Measurements from ENCODE around the gene HAUS7.
A peak's percentile ranks its signal among the peaks of the same experiment; 100 is the strongest.

The HAUS7 gene

GRCh38 chrX:153470411-153471363 lies at the start of gene HAUS7:
Gene HAUS7, minus strand, starts transcription at chrX:153470576. Its CDS starts 19 bp downstream, at chrX:153470557.
- peak; percentile 84 to 87 for DNase-seq

DNA sequence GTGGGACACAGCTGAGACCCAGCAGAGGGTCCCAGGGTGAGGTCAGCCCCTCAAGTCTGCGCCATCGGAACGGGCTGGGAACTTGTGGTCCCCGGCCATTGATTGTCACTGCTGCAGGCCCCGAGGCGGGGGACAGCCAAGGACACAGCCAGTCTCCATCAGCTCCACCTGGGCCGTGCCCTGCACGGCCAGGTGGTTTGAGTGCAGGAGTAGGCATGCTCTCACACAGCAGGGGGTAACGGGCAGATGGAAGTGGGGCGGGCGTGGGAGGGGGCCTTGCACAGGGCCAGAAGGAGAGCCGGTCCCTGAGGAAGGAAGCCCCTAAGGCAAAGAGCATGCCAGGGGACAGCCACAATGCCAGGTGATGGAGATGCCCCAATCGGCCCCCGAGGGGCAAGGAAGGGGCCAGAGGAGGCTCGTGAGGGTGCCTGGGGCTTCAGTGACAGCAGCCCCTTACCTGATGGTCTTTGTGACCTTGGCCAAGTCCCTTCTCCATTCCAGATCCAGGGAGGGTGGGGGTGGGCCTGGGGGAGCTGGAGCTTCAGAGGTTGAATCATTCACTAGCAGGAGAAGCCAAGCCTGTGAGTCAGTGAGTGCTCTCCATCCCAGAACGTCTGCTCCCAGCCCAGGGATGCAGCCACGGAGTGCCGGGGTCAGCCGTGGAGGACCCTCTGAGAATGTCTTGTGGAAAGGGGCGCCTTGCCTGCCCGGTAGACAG lies 49.4 kb upstream of the HAUS7 start:
- DNase-seq: no peak

- no peak for DNase-seq
These were observed 47.8 kb upstream of the HAUS7 start for GRCh38 chrX:153517946-153518834.

- DNase-seq: no peak
These were observed 47.0 kb upstream of the HAUS7 start, which contains the start of gene ATP2B3 for GRCh38 chrX:153517423-153517822. Gene ATP2B3, plus strand, starts transcription at chrX:153517642. Its CDS starts 18,606 bp downstream, at chrX:153536248.

DNA sequence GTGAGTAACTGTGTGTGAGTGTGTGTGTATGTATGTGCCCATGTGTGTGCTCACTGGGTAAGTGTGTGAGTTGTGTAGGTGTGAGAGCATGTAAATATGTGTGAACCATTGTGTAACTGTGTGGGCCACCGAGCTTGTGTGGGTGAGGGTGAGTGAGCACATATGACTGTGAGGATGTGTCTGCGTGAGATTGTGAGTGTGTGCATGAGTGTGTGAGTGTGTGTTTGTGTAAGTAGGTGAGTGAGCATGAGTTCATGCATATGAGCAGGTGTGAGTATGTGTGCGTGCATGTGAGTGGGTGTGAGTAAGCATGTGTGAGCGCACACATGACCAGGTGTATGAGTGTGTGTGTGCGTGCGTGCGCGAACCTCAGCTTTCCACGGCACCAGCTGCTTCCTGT lies 45.7 kb upstream of the HAUS7 start:
- no peak for DNase-seq

GRCh38 chrX:153515435-153515834 lies 45.1 kb upstream of the HAUS7 start:
- no peak for DNase-seq

DNA sequence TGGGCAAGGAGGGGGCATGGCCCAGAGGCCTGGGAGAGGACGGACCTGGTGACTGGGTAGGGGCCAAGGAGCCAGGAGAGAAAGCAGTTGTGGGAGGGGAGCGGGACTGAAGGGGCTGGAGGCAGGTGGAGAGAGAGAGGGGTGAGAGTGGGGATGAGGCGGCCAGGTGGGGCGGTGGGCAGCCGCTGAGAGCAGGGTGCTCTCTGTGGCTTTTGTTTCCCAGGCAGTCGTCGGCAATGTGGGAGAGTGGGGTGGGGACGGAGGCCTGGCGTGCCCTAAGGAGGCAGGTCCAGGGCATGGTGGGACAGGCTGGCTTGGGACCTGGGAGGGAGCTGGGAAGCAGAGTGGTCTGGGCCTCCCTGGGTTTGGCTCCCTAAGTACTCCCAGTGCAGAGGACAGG lies 43.9 kb upstream of the HAUS7 start:
- no peak for DNase-seq

- no peak for DNase-seq
These were observed 42.9 kb upstream of the HAUS7 start for GRCh38 chrX:153513265-153513664.

GRCh38 chrX:153512501-153512893 lies 42.1 kb upstream of the HAUS7 start:
- DNase-seq: no peak

DNA sequence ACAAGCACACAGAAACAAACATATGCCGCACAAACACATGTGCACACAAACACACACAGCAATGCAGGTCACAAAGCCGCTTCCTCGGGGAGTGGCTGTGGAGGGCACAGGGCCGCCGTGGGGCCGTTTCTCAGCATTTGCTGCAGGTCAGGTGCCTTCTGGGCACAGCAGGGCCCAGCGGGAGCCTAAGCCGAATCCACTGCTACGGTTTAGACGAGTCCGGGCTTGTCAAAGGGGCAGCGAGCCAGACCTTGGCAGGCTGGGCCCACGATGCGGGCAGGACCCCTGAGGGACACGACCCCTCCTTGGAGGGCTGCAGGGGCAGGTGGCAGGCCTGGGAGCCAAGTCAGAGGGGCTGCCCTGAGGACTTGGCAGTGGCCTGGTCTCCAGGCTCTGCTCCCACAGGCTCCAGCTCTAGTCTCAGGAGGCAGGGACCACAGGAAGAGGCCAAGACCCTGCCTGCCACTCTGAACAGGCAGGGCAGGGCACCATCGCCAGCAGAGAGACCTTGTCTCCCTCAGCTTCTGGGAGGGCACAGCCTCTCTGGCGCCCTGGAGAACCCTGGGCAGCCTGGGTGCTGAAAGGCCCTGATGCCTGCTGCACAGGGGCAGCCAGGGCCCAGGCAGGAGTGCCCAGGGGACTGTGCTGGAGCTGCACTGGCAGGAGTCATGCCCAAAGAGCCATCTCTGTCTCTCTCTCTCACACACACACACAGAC lies 41.6 kb upstream of the HAUS7 start:
- DNase-seq: no peak

DNA sequence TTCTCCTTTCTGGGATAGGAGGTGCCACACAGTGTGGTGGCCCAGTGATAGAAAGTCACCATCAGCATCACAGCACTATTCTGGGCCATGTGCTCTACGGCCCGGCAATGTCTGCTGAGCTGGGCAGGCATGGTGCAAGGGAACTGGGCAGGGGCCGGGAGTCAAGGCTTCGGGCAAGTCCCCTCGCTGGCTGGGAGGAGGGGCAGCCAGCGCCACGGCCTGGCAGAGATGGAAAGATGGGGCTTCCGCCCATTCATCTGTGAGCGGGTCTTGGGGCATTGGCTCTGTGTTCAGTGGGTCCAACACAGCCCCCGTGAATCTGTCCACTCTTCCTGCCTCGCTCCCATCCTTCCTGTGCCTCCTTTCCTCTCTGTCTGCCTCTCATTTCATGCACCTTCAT lies 40.0 kb upstream of the HAUS7 start:
- DNase-seq: no peak

GRCh38 chrX:153509592-153509991 lies 39.2 kb upstream of the HAUS7 start:
- DNase-seq: no peak

DNA sequence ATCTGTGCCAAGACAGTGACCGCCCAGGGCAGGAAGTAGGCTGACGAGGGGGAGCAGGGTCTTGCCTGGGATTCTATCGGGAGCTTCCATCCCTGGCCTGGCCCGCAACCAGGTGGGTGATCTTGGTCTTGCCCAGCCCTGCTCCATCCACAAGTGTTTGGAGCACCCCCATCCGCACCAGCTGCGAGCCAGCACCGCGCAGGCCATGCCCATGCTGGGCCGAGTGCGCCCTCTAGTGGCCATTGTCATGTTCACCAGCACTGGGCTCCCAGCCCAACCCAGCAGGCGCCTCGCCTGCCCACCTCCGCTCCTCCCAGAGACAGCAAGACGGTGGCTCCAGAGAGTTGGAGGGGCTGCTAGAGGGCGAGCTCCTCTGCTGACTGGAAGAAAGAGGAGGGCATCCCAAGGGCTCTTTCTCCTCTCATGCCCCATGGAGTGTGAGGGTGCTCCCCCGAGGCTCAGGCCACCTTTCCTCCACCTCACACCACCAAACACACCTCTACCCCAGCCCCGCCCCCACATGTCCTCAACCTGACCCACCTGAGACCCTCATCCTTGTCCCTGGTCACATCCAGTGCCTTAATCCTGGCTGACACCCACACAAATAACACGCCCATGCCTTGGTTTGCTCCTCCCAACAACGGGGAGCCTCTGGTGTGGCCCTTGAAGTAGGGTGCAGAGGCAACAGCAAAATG lies 37.3 kb upstream of the HAUS7 start:
- peak; percentile 79 to 84 for DNase-seq

GRCh38 chrX:153505361-153505760 lies 35.0 kb upstream of the HAUS7 start:
- DNase-seq: no peak

DNA sequence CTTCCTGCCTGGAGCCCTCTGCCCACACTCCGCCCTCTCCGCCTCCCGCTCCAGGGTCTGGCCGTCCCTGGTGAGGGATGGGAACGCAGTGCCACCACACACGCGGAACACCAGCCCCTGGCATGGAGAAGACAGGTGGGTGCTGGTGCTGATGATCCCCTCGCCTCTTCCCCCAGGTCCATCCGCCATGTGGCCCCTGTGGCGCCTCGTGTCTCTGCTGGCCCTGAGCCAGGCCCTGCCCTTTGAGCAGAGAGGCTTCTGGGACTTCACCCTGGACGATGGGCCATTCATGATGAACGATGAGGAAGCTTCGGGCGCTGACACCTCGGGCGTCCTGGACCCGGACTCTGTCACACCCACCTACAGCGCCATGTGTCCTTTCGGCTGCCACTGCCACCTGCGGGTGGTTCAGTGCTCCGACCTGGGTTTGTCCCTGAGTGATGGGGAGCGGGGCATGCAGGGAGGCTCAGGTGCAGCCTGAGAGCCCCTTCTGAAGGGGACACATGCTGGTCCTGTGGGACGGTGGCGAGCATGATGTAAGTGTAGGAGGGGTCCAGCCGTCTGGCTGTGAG lies 34.2 kb upstream of the HAUS7 start:
- DNase-seq: no peak

- no peak for DNase-seq
These were observed 32.4 kb upstream of the HAUS7 start for GRCh38 chrX:153502796-153503195.

DNA sequence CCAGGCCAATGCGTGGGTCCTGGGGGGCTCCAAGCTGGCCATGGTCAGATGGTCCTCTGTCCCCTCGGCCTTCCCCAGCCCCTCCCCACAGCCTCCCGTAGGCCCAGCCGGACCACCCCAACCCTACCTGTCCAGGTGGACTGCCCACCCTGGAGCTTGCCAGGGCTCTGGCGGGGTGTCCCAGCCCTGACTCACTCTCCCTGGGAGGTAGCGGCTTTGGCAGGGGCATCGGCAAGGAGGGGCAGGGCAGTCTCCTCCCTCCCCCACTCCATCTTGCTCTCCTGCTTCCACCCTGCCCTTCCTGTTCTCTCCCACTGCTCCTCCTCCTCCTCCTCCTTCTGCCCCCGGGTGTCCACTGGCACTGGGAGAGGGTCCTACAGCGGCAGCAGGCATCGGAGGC lies 31.8 kb upstream of the HAUS7 start:
- no peak for DNase-seq

GRCh38 chrX:153501530-153501929 lies 31.2 kb upstream of the HAUS7 start:
- DNase-seq: no peak

- DNase-seq: no peak
These were observed 30.4 kb upstream of the HAUS7 start for GRCh38 chrX:153500676-153501280.

DNA sequence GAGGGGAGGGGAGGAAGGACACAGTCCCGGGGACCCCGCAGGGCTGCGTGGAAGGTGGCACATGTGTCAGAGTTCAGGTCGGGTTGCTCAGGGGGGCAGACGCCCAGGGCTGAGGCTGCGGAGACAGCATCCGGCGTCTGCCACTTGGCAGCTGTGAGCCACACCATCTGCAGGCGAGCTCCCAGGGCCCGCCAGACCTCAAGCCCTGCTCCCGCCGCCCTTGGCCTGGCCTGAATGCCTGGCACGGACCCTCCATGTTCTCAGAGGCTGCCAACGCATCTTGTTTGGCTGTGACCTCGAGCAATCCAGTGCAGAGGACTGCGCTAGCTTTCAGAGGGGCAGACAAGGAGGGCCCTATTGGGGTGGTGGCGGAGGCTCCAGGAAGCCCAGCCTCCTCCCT lies 29.5 kb upstream of the HAUS7 start:
- no peak for DNase-seq

DNA sequence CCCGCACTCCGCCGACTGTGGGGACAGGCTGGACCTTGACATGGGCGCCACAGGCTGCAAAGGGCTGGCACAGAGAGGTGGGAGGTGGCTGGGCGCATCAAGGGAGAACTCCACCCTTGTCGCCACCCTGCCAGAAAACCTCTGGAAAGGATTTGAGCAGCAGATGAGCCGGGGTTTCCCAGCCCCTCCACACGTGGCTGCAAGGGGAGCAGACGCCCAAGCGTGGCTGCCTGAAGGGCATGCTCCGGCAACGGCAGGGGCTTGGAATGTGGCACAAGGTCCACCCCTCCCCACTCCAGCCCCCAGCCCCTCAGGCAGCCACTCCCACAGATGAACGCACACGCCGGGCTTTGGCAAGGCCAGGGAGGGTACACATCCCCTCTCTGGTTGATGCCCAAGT lies 29.0 kb upstream of the HAUS7 start:
- no peak for DNase-seq
